Progenitor cell of endocrine pancreas (in vitro differentiated cells): ENCODE measurements around the gene DBN1. TPM values are rescaled to one million over a fixed set of nuclear protein-coding genes. Genes with fewer than 3 reads are reported as not detected.
A peak's percentile ranks its signal among the peaks of the same experiment; 100 is the strongest.
"Not testable (repeated sequence)": the region's sequence is repeated elsewhere in the genome, so short reads cannot be mapped to it uniquely, and the experiment has no call there.

Experiments used
- DNase-seq: peaks from one replicate; pipeline ENCODE4 v3.0.0; 2021; ENCODE audit warnings: low spot score; ENCODE audit not compliant: unreplicated experiment
- H3K27ac Mint-ChIP-seq: 2 replicates; pipeline ENCODE4 v1.8.0; 2021; ENCODE audit warnings: mild to moderate bottlenecking, moderate library complexity, mixed read lengths
- H3K27me3 Mint-ChIP-seq: 2 replicates; pipeline ENCODE4 v1.8.0; 2021; ENCODE audit warnings: mixed read lengths
- H3K36me3 Mint-ChIP-seq: 2 replicates; pipeline ENCODE4 v1.8.0; 2022; ENCODE audit warnings: mixed read lengths; ENCODE audit not compliant: insufficient read depth
- H3K4me1 Mint-ChIP-seq: 2 replicates; pipeline ENCODE4 v1.8.0; 2021; ENCODE audit warnings: low read depth, mixed read lengths
- H3K4me3 Mint-ChIP-seq: 2 replicates; pipeline ENCODE4 v1.8.0; 2021; ENCODE audit warnings: low read depth, mild to moderate bottlenecking, moderate library complexity, mixed read lengths
- H3K9me3 Mint-ChIP-seq: 2 replicates; pipeline ENCODE4 v1.8.0; 2021; ENCODE audit warnings: low read depth, mixed read lengths
- total RNA-seq: library from RNA; stranded (reverse); gene quantifications from 2 replicates; pipeline ENCODE4 v1.2.1, GENCODE V29; 2021
- TF ChIP-seq, protein P1 (sequence below): fragments of 200-600 bp; sonication (generic); IDR thresholded peaks from one replicate; pipeline ENCODE4 v1.5.0; 2021; ENCODE audit warnings: antibody characterized with exemption, mild to moderate bottlenecking; ENCODE audit not compliant: unreplicated experiment

DBN1 gene
- total RNA-seq, 1 donor from 2014 or later: 396 TPM

DNA sequence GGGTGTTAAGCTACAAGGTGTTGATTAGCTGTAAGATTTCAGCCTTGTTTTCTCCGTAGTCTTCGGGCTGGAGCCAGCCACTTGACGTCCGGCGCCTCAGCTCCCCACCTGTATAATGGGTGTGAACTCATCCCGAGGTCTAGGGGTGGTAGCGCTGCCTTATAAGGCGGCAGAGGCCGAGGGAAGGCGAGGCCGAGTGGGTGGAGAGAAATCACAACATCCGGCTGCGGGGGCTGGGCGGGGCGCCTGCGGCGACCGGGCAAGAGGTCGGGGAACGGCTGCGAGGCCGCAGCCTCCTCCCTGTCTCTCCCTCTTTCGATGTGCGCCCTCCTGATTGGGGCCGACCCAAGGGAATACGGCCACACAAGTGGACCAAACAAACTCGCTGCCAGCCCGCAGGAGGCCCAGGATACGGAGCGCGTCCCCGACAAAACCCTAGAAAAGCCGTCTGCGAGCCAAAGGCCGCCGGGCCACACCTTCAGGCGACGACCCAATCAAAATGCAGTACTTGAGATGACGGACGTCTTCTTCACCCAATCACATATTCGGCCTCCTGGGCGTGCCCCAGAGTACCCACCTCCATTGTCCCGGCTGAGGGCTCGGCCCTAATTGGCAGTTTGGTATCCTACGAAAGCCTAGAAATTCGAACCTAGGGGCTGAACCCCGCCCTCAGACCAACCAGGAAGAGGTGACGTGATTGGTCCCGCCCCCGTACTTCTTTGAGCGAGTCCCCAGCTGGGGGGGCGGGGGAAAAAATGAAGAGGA, 47.5 kb downstream of the DBN1 start:
- H3K27ac Mint-ChIP-seq: peak overlapping the region; percentile 99
- peaks cover 5% of the 10 kb centered on the region for H3K27me3 Mint-ChIP-seq
- H3K4me1 Mint-ChIP-seq: peaks cover 6% of the 10 kb centered on the region
- DNase-seq: peak; percentile 99
- TF ChIP-seq, protein P1, sequence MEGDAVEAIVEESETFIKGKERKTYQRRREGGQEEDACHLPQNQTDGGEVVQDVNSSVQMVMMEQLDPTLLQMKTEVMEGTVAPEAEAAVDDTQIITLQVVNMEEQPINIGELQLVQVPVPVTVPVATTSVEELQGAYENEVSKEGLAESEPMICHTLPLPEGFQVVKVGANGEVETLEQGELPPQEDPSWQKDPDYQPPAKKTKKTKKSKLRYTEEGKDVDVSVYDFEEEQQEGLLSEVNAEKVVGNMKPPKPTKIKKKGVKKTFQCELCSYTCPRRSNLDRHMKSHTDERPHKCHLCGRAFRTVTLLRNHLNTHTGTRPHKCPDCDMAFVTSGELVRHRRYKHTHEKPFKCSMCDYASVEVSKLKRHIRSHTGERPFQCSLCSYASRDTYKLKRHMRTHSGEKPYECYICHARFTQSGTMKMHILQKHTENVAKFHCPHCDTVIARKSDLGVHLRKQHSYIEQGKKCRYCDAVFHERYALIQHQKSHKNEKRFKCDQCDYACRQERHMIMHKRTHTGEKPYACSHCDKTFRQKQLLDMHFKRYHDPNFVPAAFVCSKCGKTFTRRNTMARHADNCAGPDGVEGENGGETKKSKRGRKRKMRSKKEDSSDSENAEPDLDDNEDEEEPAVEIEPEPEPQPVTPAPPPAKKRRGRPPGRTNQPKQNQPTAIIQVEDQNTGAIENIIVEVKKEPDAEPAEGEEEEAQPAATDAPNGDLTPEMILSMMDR: no peak
- H3K9me3 Mint-ChIP-seq: no peaks in the 10 kb centered on the region
- H3K36me3 Mint-ChIP-seq: peaks cover 1% of the 10 kb centered on the region
- H3K4me3 Mint-ChIP-seq: peak overlapping the region; percentile 91

GRCh38 chr5:177425196-177425800, 48.1 kb downstream of the DBN1 start:
- Mint-ChIP-seq H3K36me3 (no peaks in the 10 kb centered on the region), H3K4me1 (peaks cover 6% of the 10 kb centered on the region), H3K27ac (peak overlapping the region; percentile 99), H3K9me3 (no peaks in the 10 kb centered on the region), H3K27me3 (peaks cover 5% of the 10 kb centered on the region), H3K4me3 (peak overlapping the region; percentile 91)
- DNase-seq: no peak
- TF ChIP-seq, protein P1: no peak

- Mint-ChIP-seq H3K27me3 (peaks cover 5% of the 10 kb centered on the region), H3K36me3 (no peaks in the 10 kb centered on the region), H3K9me3 (no peaks in the 10 kb centered on the region), H3K4me3 (no peak overlapping the region), H3K4me1 (peaks cover 6% of the 10 kb centered on the region), H3K27ac (no peak overlapping the region)
- DNase-seq: no peak
- TF ChIP-seq, protein P1: no peak
These were observed 49.8 kb downstream of the DBN1 start for GRCh38 chr5:177423671-177424070.

DNA sequence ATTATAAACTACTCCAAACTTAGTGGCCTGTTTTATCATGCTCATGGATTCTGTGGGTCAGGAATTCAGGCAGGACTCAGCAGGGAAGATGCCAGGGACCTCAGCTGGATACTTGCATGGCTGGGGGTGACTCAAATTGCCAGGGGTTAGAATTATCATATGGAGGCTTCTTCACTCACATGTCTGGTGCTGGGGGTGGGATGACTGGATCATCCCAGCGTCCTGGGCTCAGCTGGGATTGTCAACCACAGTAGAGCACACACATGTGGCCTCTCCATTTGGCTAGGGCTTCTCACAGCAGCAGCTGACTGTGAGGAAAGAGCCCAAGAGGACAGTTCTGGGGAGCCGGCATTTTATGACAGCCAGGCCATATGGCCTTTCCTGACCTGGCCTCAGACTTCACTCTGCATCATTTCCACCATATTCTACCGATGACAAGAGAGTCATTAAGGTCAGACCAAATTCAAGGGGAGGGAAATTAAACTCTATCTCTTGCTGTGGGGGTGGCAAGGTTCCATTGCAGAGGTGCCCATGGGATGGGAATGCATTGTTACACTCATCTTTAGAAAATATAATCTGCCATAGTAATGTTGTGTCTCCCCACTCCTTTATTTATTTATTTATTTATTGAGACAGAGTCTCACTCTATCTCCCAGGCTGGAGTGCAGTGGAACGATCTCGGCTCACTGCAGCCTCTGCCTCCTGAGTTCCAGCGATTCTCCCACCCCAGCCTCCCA, 52.2 kb downstream of the DBN1 start:
- H3K27ac Mint-ChIP-seq: no peak overlapping the region
- H3K4me3 Mint-ChIP-seq: no peak overlapping the region
- no peaks in the 10 kb centered on the region for H3K36me3 Mint-ChIP-seq
- no peaks in the 10 kb centered on the region for H3K4me1 Mint-ChIP-seq
- no peaks in the 10 kb centered on the region for H3K9me3 Mint-ChIP-seq
- DNase-seq: no peak
- TF ChIP-seq, protein P1: no peak
- peaks cover 5% of the 10 kb centered on the region for H3K27me3 Mint-ChIP-seq

DNA sequence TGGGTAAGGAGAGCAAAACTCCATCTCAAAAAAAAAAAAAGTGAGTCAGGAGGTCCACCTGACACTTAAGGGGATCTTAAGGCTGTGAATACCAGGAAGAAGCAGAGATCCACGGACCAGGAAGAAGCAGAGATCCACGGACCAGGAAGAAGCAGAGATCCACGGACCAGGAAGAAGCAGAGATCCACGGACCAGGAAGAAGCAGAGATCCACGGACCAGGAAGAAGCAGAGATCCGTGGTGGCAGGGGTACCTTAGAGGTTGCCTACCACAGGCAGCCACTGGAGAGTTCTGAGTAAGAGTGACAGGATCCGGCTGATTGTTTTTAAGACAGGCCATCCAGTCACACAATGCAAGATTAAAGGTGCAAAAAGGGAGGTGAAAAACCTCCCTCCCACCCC, 53.0 kb downstream of the DBN1 start:
- DNase-seq, H3K4me3 Mint-ChIP-seq, H3K4me1 Mint-ChIP-seq, H3K27ac Mint-ChIP-seq, H3K9me3 Mint-ChIP-seq, H3K36me3 Mint-ChIP-seq, H3K27me3 Mint-ChIP-seq: not testable (repeated sequence)
